ENCODE measurements around the gene VIPR2. TPM values are rescaled to one million over a fixed set of nuclear protein-coding genes. Genes with fewer than 3 reads are reported as not detected.
A peak's percentile ranks its signal among the peaks of the same experiment; 100 is the strongest.

Gene VIPR2
- total RNA-seq, 1 donor from 2014 or later, result 0.04 TPM

DNA sequence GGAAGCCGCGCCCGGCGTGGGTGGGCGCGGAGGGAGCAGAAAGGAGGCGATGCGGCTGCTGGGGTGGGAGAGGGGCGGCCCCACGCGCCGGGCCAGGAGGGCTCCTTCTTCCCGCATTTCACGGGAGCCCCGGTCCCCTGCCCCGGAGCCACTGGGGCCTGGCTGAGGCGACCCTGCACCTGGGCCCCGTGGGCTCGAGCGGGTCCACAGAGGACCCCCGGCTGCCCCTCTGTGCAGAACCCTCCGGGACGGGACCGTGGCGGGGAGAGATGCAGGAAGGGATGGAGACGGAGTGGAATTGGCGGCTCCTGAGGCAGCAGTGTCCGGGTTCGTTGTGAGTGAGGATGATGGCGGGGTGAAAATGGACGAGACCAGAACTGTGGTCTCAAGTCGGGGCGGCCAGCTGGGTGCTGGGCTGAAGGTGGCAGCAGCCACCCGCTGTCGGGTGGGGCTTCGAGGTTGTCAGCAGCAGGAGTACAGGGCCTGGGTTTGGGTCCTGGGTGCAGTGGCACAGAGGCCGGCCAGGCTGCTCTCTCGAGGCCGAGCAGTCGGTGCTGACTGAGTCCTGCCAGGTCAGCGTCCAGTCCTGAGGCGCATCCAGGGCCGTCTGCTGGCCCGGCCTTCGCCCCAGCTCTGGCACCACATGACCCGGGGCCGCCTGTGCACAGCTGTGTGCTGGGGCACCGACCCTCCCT, 80.4 kb downstream of the VIPR2 start:
- ATAC-seq, result peak; percentile 35

DNA sequence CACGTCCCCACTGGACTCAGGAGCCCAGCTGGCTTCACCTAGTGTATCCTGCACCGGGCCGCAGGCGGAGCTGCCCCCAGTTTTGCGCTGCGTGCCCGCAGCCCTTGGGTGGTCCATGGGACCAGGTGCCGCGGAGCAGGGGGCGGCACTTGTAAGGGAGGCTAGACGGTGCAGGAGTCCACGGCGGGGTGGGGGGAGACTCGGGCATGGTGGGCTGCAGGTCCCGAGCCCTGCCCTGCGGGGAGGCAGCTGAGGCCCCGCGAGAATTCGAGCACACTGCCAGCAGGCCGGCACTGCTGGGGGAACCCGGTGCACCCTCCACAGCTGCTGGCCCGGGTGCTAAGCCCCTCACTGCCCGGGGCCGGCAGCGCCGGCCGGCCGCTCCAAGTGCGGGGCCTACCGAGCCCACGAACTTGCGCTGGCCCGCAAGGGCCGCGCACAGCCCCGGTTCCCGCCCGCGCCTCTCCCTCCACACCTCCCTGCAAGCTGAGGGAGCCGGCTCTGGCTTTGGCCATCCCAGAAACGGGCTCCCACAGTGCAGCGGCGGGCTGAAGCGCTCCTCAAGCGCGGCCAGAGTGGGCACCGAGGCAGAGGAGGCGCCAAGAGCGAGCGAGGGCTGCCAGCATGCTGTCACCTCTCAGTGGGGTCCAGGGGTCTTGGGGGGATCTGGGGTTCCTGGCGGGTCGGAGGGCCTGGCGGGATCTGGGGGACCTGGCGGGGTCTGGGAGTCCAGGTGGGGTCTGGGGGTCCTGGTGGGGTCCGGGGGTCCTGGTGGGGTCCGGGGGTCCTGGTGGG, 81.4 kb downstream of the VIPR2 start:
- ATAC-seq, result no peak

DNA sequence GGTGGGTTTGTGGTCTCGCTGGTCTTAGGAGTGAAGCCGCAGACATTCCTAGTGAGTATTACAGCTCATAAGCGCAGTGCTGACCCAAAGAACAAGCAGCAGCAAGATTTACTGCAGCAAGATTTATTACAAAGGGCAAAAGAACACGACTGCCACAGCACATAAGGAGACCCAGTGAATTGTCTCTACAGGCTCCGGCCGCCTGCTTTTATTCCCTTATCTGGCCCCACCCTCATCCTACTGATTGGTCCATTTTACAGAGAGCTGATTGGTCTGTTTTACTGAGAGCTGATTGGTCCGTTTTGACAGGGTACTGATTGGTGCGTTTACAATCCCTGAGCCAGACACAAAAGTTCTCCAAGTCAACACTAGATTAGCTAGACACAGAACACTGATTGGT, 82.1 kb downstream of the VIPR2 start:
- ATAC-seq, result no peak

DNA sequence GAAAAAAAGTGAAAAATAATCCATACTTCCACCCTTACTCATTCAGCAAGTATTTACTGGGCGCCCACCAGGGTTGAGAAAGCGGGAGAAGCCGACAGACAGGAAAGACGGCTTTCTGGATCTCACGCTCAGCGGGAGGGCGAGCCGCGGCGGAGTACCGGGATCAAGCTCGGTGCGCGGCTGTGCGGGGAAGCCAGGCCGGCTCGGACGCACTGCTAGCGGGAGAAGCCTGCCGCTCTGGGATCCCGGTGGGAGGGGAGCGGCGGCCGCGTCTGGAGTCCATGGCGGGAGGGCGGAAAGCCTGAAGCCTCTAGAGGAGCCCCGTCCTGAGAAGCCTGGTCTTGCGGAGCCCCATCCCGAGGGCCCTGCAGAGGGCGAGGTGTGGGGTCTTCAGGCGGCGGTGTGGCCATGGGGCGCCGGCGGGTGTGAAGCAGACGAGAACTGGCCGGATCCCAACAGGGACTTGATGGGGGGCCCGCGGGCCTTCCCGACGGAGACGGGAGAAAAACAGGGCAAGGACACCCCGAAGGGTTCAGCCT, 82.9 kb downstream of the VIPR2 start:
- no peak for ATAC-seq

DNA sequence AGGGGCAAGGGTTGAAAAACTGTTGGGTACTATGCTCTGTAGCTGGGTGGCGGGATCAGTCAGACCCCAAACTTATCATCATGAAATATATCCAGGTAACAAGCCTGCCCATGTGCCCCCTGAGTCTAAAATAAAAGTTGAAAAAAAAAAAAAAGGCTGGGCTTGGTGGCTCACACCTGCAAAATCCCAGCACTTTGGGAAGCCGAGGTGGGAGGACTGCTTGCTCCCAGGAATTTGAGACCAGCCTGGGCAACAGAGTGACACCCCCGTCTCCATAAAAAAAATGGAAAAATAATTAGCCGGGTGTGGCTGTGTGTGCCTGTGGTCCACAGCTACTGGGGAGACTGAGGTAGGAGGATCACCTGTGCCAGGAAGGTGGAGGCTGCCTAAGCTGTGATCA, 83.5 kb downstream of the VIPR2 start:
- ATAC-seq, result no peak

DNA sequence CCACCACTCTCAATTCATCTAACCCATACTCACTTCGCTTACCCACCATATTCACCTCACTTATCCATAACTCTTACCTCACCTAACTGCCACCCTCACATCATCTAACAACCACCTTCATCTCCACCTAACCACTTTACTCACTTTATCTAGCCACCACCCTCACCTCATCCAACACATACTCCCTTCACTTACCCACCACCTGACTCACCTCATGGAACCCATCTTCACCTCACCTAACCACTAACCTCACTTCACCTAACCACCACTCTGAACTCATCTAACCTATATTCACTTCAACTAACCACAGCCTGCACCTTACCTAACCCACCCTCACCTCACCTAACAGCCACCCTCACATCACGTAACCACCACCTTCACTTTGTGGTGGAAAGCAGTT, 84.2 kb downstream of the VIPR2 start:
- ATAC-seq, result no peak

DNA sequence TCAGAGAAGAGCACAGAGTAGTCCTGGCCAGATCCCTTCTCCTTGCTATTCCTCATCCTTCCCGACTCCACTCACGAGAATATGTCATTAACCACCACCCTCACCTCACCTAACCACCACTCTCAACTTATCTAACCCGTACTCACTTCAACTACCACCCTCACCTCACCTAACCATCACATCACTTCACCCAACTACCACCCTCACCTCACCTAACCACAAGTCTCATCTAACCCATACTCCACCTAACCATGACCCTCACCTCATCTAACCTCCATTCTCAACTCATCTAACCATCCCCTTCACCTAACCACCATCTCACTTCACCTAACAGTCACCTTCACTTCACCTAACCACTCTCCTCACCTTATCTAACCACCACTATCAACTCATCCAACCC, 85.0 kb downstream of the VIPR2 start:
- ATAC-seq, result no peak

DNA sequence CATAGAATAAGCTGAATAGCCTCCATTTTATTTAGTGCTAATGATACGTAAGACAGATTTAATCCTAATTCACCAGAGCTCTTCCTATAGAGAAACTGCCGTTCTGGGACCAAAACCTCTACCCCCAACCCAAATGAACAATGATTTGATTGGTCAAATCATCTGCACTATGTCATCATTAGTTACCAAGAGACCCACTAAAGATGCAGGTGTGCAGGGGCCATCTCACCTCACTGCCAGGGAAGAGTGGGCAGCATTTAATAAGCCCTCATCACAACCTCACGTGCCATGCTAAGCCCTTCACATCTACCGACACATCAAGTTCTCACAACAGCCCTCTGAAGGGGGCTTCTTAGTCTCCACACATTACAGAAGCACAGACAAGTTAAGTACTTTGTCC, 87.0 kb downstream of the VIPR2 start:
- no peak for ATAC-seq

DNA sequence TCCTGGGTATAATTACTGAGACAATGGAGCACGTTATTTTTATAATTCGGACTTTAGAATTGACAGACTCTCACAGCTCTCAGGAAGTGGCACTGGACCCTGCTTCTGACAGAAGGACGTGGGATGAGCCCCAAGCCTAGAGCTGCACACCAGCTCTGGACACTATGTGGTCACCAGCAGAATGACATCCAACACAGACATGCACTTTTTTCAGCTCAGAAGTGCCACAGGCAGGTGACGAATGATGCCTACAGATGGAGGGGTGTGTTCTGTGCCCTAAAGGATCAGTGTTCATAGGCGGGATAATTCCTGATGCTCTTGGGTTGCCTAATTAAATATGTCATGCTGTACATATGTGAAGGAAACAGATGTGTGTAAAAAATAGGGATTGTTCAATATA, 87.9 kb downstream of the VIPR2 start:
- ATAC-seq, result no peak

DNA sequence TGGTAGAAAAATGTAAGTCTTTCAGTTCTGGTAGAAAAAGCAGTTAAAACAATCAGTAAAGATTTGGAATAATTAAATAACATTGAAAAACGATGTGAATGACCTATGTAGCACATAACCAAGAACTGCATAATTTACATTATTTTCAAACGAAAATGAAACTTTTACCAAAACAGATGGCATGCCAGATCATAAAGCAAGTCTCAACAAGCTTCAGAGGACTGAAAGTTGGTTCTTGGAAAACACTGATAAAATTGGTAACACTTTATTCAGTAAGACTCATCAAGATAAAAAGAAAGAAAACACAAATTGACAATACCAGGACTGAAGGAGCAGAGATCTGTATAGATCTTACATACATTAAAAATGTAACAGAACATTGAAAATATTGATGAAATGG, 92.8 kb downstream of the VIPR2 start:
- no peak for ATAC-seq

DNA sequence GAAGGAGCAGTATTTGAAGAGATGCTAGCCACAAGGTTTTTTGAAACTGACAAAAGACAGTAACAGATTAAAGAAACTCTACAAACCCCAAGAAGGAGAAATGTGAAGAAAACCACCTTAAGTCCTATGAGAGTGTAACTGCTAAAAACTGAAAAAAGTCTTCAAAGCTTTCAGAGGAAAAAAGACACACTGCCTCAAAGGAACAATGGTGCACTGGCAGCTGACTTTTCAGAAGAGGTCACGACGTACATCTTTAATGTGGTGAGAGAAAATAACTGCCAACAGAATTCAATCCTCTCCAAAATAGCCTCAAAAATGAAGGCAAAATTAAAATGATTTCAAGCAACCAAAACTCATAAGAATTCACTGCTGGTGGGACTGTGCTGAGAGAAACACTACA, 94.0 kb downstream of the VIPR2 start:
- no peak for ATAC-seq

DNA sequence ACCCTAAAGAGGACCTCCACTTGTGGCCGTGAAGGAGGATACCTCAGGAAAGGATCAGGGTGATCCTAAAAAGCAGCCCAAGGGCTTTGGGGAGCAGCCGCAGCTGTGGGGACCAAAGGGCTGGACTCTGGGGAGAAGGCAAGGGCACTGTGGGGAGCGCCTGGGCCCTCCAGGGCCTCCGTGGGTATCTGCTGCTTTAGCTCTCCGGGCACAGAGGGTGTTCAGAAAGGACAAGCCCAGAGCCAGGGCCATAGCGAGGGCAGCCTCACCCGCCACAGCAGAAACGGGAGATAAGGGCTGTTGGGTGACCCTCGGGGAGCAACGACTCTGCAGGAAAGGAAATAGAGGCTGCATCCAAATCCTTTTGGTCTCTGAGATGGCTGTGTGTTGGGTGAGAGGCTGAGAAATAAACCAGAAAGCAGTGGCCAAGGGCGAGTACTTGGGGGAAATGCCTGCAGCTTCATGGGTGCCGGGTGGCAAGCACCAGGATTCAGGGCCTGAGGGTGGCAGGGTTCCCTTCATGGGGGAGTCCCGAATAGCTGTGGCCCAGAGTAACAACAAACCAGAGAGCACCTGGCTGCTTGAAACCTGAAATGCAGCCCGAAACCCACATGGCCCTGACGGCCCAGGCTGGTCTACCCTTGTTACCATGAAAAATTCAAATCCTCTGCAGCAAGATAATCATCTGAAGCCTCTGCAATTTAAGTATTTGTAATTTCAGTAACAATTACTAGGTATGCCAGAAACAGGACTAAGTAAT, 95.2 kb downstream of the VIPR2 start:
- ATAC-seq, result no peak

DNA sequence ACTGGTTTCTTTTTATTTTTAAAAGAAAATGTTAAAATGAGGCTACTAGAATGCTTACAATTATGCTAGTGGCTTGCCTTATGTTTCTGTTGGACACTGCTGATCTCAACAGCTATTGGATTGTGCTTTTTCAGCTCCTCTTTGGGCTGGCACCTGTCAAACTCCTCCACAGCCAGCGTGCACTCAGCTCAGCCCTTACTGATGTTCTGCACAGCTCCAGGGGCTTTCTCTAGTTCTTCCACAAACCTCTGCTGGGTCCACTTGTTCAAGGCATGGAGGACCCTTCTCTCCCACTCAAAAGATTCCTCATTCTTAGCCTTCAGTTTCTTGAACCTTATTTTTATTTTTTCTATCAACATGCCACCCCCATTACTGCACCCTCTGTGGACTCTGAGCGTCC, 96.0 kb downstream of the VIPR2 start:
- ATAC-seq, result no peak

DNA sequence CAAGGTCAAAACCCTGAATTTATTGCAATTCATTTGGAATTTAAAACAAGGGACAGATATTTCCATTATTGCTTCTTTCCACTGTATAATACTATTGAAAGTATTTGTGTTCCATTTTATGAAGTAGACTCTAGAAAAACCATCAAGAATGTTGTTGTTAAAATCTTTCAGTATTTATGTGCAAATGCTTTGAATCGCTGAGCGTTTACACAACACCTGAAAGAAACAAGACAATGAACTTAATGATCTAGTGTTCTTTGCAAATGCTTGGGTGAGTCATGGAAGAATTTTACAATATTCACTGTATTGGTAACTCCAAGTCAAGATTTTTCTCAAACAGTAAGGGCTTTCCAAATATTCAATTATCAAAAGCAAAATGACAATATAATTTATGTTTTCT, 97.1 kb downstream of the VIPR2 start:
- ATAC-seq, result no peak

DNA sequence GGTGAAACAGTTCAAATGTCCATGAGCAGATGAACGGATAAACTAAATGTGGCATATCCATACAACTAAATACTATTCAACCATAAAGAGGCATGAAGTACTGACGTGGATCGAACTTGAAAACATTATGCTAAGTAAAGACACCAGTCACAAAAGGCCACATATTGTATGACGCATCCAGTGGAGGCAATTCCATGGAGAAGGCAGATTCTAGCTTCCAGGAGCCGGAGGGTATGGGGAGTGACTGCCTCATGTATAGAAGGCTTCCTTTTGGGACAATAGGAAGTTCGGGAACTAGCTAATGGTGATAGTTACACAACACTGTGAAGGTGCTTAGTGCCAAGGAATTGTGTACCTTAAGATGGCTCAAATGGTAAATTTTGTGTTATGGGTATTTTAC, 98.4 kb downstream of the VIPR2 start:
- ATAC-seq, result no peak

DNA sequence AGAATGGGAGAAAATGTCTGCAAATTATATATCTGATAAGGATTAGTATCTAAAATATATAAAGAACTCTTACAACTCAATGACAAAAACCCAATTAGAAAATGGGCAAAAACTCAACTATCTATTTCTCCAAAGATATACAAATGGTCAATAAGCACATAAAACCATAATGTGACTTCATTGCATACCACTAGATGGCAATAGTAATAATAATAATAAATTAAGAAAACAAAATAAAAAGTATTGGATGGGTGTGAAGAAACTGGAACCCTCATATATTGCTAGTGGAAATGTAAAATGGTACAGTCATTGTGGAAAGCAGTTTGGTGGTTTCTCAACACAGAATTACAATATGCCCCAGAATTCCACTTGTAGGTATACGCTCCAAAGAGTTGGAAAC, 98.8 kb downstream of the VIPR2 start:
- ATAC-seq, result no peak

DNA sequence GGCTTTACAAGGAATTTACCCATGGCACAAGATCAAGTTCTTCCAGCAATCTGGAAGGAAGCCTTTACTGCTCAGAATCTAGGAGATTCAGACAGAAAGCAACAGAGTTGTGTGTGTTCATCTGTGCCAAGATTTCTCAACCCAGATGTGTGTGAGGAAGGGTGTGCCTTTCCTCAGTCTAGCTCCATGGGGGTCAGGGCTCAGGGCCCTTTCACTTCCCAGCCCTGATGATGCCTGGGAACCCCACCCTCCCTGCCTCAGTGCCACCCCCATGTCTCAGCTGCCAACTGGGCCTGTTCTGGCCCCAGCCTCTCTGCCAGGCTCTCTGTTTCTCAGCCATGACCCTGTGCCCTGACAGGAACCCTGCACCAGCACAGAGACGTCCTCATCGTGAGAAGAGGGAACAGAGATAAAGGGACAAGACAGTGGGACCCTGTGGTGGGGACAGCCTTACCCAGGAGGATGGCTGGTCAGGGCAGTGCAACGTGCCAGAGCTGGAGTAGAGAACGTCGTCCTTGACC, 102.0 kb downstream of the VIPR2 start:
- ATAC-seq, result no peak

DNA sequence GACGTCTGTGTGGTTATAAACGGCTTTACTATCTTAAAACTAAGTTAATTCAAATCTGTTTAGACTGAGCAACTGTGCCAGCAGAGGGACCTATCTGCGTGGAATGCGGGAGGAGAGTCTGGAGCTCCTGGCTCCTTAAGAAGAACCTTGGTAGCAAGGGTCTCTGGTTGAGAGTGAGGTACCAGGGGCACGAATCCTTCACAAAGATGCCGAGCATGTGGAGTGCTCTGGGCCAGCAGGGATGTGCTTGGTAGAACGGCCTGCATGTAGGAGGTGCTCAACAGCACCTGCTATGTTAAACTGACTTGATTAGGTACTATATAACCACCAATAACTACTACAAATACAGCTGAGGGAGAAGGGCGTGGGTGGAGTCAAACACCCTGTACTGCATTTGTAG, 102.6 kb downstream of the VIPR2 start:
- no peak for ATAC-seq

DNA sequence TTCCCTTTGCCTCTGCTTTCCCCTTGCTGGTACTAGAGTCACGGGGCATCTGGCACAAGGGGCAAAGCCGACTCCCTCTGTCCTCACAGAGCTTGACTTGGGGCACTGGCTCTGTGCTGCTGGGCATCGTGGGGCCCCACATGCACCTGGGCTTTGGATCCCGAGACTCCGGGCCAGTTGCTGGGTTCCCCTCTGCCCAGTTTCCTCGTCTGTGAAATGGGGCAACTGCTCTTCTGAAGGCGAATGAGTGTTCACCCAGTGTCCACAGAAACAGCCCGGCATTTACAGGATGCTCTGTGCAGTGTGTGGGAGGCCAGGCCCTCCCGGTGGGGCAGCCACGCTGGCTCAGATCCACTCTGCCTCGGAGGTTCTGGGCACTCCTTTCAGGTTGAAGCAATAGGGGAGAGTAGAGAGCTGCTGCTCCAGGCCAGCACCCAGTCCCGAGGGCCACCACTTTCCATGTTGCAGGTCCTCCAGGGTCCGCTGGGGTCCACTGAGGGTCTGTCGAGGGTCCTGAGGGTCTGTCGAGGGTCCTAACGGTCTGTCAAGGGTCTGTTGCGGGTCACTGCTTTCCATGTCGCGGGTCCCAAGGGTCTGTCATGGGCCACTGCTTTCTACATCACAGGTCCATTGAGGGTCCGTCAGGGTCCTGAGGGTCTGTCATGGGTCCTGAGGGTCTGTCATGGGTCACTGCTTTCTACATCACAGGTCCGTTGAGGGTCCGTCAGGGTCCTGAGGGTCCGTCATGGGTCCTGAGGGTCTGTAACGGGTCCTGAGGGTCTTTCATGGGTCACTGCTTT, 103.6 kb downstream of the VIPR2 start:
- ATAC-seq, result peak; percentile 13

DNA sequence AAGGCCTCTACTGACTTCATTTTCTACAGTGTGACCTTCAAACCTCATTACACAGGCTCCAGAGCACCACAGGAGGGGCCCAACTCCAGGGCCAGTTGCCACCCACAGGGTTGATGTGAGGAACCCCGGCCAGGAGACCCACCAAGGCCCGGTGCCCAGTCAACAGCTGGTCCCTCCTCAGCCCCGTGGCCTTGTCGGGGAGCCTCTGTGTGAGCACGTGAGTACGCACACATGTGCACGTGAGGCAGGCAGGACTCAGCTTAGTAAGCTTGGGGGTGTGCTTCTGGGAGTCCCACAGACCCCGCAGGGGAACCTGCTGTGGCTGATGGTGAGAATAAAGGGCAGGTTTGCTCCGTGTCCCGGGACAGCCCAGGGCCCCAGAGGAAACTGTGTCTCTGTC, 104.5 kb downstream of the VIPR2 start:
- no peak for ATAC-seq

DNA sequence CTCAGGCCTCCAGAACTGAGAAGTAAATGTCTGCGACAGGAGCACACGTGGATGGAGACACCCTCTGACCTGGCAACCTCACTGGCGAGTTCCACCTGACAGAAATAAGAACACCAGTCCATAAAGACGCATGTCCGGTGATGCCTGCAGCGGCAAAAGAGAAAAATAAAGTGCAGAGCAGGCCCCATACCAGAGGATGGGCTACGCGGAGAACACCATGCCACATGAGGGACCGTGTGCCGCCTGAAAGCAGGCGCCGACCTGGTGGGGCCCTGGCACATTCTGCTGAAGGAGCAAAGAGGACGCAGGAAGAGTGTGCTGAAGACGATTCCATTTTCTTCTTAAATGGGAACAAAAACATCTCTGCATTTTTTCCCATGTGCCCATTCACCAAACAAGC, 105.0 kb downstream of the VIPR2 start:
- ATAC-seq, result no peak

DNA sequence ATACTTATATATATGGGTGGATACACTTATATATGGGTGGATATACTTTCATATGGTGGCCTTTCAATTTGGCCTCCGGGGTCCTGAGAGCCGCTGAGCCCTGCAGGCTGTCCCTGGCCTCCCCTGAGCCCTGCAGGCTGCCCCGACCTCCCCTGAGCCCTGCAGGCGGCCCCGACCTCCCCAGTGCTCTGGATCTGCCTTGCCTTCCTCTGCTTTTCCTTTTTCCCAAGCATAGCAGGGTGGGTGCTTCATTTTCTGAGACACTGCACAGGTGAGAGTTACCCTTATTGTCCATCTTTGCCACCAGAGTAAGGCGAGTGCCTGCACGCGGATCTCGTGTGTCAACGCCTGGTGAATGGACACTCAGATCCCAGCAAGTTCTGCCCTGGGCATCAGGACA, 106.6 kb downstream of the VIPR2 start:
- ATAC-seq, result no peak

Data from esophagus mucosa (tissue), 1 donor.